ENCODE results near the gene EVPLL.
"Not testable (repeated sequence)": the region's sequence is repeated elsewhere in the genome, so short reads cannot be mapped to it uniquely, and the experiment has no call there.

EVPLL gene

GRCh38 chr17:18377437-18378204, at the start of gene EVPLL:
Gene EVPLL (plus strand): TSS chr17:18377778. CDS start chr17:18380938, 3,160 bp downstream.
- no peak for DNase-seq

- no peak for DNase-seq
Observed at GRCh38 chr17:18328643-18329204, 48.9 kb upstream of the EVPLL start.

GRCh38 chr17:18331879-18332278, 45.7 kb upstream of the EVPLL start:
- DNase-seq: no peak

- no peak for DNase-seq
Observed at GRCh38 chr17:18332909-18333489, 44.6 kb upstream of the EVPLL start.

- DNase-seq: not testable (repeated sequence)
Observed at GRCh38 chr17:18338158-18338557, 39.4 kb upstream of the EVPLL start.

- no peak for DNase-seq
Observed at GRCh38 chr17:18339933-18340332, 37.6 kb upstream of the EVPLL start.

GRCh38 chr17:18344021-18344420, 33.6 kb upstream of the EVPLL start:
- DNase-seq: no peak

- DNase-seq: no peak
Observed at GRCh38 chr17:18353541-18353940, 24.0 kb upstream of the EVPLL start.

GRCh38 chr17:18356624-18357023, 21.0 kb upstream of the EVPLL start:
- no peak for DNase-seq

- no peak for DNase-seq
Observed at GRCh38 chr17:18360518-18360917, 17.1 kb upstream of the EVPLL start.

- no peak for DNase-seq
Observed at GRCh38 chr17:18361837-18362697, 15.5 kb upstream of the EVPLL start.

- no peak for DNase-seq
Observed at GRCh38 chr17:18362698-18363100, 14.9 kb upstream of the EVPLL start.

- DNase-seq: peak; percentile 82
Observed at GRCh38 chr17:18363101-18364049, 14.2 kb upstream of the EVPLL start, which contains the start of gene SHMT1. Gene SHMT1 (minus strand): TSS chr17:18363550. CDS start chr17:18355981, 7,569 bp downstream.

- no peak for DNase-seq
Observed at GRCh38 chr17:18364166-18364565, 13.4 kb upstream of the EVPLL start.

- no peak for DNase-seq
Observed at GRCh38 chr17:18368946-18369345, 8.6 kb upstream of the EVPLL start.

GRCh38 chr17:18370761-18371160, 6.8 kb upstream of the EVPLL start:
- DNase-seq: no peak

GRCh38 chr17:18371455-18371854, 6.1 kb upstream of the EVPLL start:
- DNase-seq: no peak

- DNase-seq: not testable (repeated sequence)
Observed at GRCh38 chr17:18373181-18373580, 4.4 kb upstream of the EVPLL start.

- no peak for DNase-seq
Observed at GRCh38 chr17:18374216-18374615, 3.4 kb upstream of the EVPLL start.

- DNase-seq: no peak
Observed at GRCh38 chr17:18378205-18378505, 577 bp downstream of the EVPLL start.

- not testable (repeated sequence) for DNase-seq
Observed at GRCh38 chr17:18378614-18379013, 1.0 kb downstream of the EVPLL start.

Measured in NCI-H526 treated with DMSO at 0.1 percent for 48 hours (cell line).